HT-29 (cell line): Measurements from ENCODE around the gene FRK. TPM values are rescaled to one million over a fixed set of nuclear protein-coding genes. Genes with fewer than 3 reads are reported as not detected.

ENCODE experiments used
- DNase-seq: peaks from one replicate; pipeline ENCODE4 v3.0.0-alpha.2; 2015; ENCODE audit warnings: low spot score
- total RNA-seq: library from RNA; depleted of rRNA; stranded (reverse); fragments of >200 nt; shearing (Covaris generic); gene quantifications from 2 replicates; pipeline ENCODE4 v1.2.3, GENCODE V29; 2014

Gene FRK
- total RNA-seq, 1 experiment from 2014 or later = 2.1 TPM

GRCh38 chr6:116036075-116036773 lies 24.5 kb downstream of the FRK start:
- DNase-seq = no peak

- DNase-seq = no peak
Observed at GRCh38 chr6:116035616-116036015, 25.1 kb downstream of the FRK start.

GRCh38 chr6:116034327-116034726 lies 26.4 kb downstream of the FRK start:
- no peak for DNase-seq

- DNase-seq = no peak
Observed at GRCh38 chr6:116033687-116034303, 26.9 kb downstream of the FRK start.

GRCh38 chr6:116030770-116031169 lies 29.9 kb downstream of the FRK start:
- DNase-seq = no peak

GRCh38 chr6:116029535-116029934 lies 31.2 kb downstream of the FRK start:
- no peak for DNase-seq

- no peak for DNase-seq
Observed at GRCh38 chr6:116028233-116028632, 32.5 kb downstream of the FRK start.

GRCh38 chr6:116027801-116028200 lies 32.9 kb downstream of the FRK start:
- DNase-seq = no peak

- DNase-seq = no peak
Observed at GRCh38 chr6:116025405-116025804, 35.3 kb downstream of the FRK start.

- DNase-seq = no peak
Observed at GRCh38 chr6:116022841-116023445, 37.7 kb downstream of the FRK start.

- no peak for DNase-seq
Observed at GRCh38 chr6:116020738-116021137, 40.0 kb downstream of the FRK start.

GRCh38 chr6:116019428-116019827 lies 41.3 kb downstream of the FRK start:
- no peak for DNase-seq

- DNase-seq = no peak
Observed at GRCh38 chr6:116018976-116019375, 41.7 kb downstream of the FRK start.

GRCh38 chr6:116017546-116018295 lies 43.0 kb downstream of the FRK start:
- DNase-seq = no peak

- DNase-seq = no peak
Observed at GRCh38 chr6:116016846-116017545, 43.7 kb downstream of the FRK start.

- no peak for DNase-seq
Observed at GRCh38 chr6:116015983-116016382, 44.7 kb downstream of the FRK start.

- DNase-seq = no peak
Observed at GRCh38 chr6:116015561-116015960, 45.1 kb downstream of the FRK start.

- no peak for DNase-seq
Observed at GRCh38 chr6:116012951-116013350, 47.7 kb downstream of the FRK start.

- peak; percentile 39 for DNase-seq
Observed at GRCh38 chr6:116012471-116012949, 48.2 kb downstream of the FRK start.

GRCh38 chr6:116011520-116011919 lies 49.2 kb downstream of the FRK start:
- peak; percentile 73 for DNase-seq

- DNase-seq = peak; percentile 92
Observed at GRCh38 chr6:116010790-116011401, 49.8 kb downstream of the FRK start.
